Astrocyte of the cerebellum (primary cell): ENCODE results near the gene FGF19.

Source experiments
- DNase-seq: peaks from one replicate; pipeline ENCODE4 v3.0.0-alpha.2; 2011; ENCODE audit warnings: low read depth
- H3K4me3 ChIP-seq: 2 replicates; pipeline ENCODE4 v1.5.1; 2011; ENCODE audit warnings: mild to moderate bottlenecking, low read depth, low read length, moderate library complexity
- in situ Hi-C: cut with HindIII; loops from 2 replicates; pipeline ENCODE4 v1.10.0; 2017; ENCODE audit warnings: low sequenced_read_pairs
- TF ChIP-seq, protein P1 (sequence below): IDR thresholded peaks from 2 replicates; pipeline ENCODE4 v1.5.1; 2012; ENCODE audit warnings: low read length, low read depth, moderate library complexity, mild to moderate bottlenecking; ENCODE audit errors: missing control alignments

The FGF19 gene, protein sequence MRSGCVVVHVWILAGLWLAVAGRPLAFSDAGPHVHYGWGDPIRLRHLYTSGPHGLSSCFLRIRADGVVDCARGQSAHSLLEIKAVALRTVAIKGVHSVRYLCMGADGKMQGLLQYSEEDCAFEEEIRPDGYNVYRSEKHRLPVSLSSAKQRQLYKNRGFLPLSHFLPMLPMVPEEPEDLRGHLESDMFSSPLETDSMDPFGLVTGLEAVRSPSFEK

DNA sequence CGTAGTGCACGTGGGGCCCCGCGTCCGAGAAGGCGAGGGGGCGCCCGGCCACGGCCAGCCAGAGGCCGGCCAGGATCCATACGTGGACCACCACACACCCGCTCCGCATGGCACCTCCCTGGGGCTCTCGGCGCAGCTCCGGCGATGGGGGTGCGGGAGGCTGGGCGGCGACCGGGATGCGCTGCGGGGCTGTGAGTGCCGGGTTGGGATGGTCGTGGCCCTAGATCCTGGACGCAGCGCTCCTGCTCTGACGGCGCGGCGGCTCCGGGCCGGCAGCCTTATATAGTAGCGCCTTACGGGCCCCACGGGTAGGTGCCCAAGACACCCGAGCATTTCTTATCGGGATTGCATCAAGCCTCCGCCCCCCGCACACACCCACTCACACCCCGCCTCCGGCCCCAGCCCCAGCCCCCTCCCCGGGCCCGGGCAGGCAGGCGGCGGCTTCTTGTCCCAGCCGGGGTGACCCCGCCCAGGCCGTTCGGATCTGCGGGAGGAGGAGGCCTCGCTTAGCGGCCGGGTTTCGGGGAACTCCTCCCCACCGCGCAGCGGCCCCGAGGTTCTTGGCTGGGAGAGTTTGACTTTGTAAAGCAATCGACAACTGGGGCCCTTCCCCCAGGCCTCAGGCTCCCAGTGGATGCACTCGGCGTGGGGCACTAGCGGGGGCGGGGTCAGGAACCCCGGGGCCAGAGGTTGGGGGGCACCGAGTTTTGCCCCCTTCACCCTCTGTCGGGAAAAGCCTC lies at the start of gene FGF19:
Gene FGF19, minus strand, starts transcription at position 255 of the 740 bp plus-strand sequence. Its CDS starts 146 bp downstream, at position 109.
- TF ChIP-seq, protein P1, sequence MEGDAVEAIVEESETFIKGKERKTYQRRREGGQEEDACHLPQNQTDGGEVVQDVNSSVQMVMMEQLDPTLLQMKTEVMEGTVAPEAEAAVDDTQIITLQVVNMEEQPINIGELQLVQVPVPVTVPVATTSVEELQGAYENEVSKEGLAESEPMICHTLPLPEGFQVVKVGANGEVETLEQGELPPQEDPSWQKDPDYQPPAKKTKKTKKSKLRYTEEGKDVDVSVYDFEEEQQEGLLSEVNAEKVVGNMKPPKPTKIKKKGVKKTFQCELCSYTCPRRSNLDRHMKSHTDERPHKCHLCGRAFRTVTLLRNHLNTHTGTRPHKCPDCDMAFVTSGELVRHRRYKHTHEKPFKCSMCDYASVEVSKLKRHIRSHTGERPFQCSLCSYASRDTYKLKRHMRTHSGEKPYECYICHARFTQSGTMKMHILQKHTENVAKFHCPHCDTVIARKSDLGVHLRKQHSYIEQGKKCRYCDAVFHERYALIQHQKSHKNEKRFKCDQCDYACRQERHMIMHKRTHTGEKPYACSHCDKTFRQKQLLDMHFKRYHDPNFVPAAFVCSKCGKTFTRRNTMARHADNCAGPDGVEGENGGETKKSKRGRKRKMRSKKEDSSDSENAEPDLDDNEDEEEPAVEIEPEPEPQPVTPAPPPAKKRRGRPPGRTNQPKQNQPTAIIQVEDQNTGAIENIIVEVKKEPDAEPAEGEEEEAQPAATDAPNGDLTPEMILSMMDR = no peak

DNA sequence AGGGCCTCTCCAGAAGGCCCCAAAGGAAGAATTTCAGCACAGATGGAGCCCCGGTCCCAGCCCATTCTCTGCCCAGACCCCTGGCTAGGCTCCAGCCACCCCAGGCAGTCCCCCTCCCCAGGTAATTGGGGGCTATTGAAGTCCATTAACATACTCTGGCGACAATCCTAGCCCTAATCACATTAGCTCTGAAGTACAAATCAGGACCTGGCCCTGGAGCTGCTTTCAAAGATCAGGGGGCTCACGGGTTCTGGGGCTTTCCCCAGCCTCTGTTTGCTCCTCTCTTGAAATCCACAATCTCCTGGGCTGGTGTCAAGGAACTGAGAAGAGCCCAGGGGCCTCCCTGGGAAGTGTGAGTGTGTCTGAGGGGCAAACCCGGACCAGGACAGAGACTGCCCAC lies 49.1 kb upstream of the FGF19 start:
- in situ Hi-C loops = no loop called here
- DNase-seq = no peak
- H3K4me3 ChIP-seq = no peak overlapping the region
- TF ChIP-seq, protein P1 = no peak

More for the DNA sequence above, at the start of gene FGF19:
- no peak for DNase-seq
- in situ Hi-C loops = no loop called here
- no peak within 1 kb of the TSS for H3K4me3 ChIP-seq

DNA sequence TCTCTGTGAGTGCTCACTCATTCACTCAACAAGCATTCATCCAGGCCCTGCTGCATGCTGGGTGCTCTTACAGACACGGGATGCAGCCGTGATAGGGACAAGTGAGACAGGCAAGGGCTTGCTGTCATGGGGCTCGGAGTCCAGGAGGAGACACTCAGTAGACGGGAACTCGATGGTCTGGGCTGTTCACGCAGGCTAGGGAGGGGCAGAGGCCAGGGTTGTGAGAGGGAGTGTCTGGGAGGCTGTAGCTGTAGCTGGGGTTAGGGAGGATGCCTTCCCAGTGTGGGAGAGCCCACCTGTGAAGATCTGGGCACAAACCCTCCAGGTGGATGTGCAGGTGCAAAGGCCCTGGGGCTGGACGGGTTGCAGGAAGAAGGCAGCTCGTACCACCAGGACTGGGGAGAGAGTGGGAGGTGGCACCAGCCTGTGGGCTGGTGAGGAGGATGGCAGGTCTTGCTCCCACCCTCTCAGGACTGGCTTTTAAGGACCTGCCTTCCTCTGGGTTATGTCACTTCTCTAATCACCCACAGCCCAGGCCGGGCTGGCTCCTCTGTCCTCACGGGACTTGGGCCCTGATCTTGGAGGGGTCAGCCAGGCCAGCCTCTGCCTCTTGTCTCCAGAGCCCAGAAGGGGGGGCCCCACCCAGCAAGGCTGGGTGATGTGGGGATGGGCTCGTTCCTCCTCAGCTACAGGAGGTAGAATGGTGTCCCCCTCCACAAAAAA lies 47.2 kb upstream of the FGF19 start:
- no peak for DNase-seq

DNA sequence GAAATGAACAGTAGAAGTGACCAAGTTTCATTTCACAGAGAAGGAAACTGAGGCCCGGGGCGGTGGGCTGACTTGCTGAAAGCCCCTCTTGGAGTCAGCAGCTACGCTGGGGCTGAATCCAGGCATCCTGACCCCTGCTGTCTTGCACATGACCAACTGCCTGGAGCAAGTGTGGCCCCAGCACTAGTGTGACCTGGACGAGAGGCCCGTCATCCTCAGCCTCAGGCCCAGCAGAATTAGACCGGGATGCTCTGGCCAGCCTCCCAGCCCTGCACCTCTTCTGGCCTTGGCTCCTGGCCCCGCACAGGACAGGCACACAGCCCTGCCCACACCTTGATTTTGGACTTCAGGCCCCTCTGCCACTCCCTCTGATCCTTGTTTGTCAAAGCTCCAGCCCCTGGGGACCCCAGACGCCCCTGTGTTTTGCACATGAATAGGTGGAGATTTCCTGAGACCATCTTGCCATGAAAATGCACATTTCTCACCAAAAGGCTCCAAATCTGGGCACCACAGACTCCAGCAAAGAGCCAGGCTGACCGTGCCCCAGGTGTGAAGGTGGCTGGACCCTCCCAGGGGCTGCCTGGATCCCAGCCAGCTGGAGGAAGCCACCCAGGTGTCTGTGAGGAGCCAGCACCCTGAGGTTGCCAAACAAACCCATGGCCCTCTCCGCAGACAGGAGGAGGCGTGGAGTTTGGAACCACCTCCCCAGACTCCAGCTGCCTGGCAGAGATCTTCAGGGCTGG lies 46.5 kb upstream of the FGF19 start:
- H3K4me3 ChIP-seq = no peak overlapping the region
- in situ Hi-C loops = no loop called here
- TF ChIP-seq, protein P1 = no peak
- no peak for DNase-seq

More for the DNA sequence above, 47.2 kb upstream of the FGF19 start:
- no peak overlapping the region for H3K4me3 ChIP-seq
- TF ChIP-seq, protein P1 = no peak
- in situ Hi-C loops = no loop called here

DNA sequence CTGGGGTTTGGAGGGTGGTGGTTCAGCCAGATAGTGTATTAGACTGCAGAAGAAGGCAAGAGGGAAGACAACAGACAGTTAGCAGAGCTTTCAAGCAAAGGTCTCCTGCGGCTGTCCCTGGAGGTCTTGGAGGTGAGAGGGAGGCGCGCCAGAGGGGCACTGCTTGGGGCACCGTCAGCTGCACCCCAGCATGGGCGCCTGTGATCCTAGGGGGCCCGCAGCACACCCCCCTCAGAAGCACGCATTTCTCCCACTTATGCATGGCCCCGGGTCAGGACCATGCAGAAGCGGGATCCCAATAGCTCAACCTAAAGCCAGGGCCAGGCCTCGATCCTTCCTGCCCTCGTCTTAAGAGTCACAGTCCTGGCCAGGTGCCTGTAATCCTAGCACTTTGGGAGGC lies 44.8 kb upstream of the FGF19 start:
- no peak for DNase-seq
- in situ Hi-C loops = loop anchor here (10.0 kb wide), 1 partner anchor 56 kb away; no protein-coding TSS in a partner anchor
- H3K4me3 ChIP-seq = no peak overlapping the region
- TF ChIP-seq, protein P1 = no peak
